GM12892 (cell line): ENCODE data around the gene DCPS.

ENCODE experiments used
- POLR2A ChIP-seq: IDR thresholded peaks from 2 replicates; pipeline ENCODE4 v1.6.1; 2011; ENCODE audit warnings: low read depth, low read length, control low read depth
- POLR2AphosphoS5 ChIP-seq: IDR thresholded peaks from 2 replicates; pipeline ENCODE4 v1.6.1; 2011; ENCODE audit warnings: low read depth, low read length, control low read depth
- TAF1 ChIP-seq: IDR thresholded peaks from 2 replicates; pipeline ENCODE4 v1.6.1; 2011; ENCODE audit warnings: low read depth, mild to moderate bottlenecking, control low read depth, low read length, borderline replicate concordance

- TF ChIP-seq TAF1, result no peak
- no peak for TF ChIP-seq POLR2AphosphoS5
- no peak for TF ChIP-seq POLR2A
Observed at GRCh38 chr11:126335463-126335760, 31.6 kb downstream of the DCPS start.
